CD4-positive, alpha-beta T cell treated with Interleukin-17A for 4 hours (primary cell): Measurements from ENCODE around the gene INAFM2.

Experiments
- DNase-seq: peaks from one replicate; pipeline ENCODE4 v3.0.0-alpha.2; 2020; ENCODE audit warnings: mixed read lengths

The INAFM2 gene

DNA sequence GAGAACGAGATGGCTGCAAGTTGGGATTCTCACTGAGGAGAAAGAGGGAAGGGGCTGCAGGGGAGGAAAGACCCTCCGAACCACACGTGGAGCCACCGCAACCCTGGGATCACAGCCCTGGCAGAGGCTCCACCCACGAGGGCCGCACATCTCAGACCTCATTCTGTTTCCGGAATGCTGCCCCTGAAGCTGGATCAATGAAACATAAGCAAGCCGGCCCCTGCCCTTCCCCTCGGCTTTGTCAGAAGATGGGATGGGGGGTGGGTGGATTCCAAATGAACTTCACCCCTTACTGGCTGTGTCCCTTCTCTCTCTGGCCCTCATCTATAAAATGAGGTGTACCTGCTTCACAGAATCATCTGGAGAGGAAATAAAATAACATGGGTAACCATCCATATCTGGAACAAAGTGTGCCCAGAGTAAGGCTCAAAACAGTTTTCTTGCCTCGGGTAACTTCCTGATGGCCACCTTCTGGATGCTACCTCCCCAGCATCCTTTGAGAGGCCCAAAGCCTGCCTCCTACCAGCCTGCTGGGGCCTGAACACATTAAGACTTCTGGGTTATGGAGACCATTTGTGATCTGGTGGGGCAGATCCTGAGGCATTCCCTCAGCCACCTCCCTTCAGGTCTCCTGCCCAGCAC lies 21.9 kb downstream of the INAFM2 start:
- DNase-seq = no peak

DNA sequence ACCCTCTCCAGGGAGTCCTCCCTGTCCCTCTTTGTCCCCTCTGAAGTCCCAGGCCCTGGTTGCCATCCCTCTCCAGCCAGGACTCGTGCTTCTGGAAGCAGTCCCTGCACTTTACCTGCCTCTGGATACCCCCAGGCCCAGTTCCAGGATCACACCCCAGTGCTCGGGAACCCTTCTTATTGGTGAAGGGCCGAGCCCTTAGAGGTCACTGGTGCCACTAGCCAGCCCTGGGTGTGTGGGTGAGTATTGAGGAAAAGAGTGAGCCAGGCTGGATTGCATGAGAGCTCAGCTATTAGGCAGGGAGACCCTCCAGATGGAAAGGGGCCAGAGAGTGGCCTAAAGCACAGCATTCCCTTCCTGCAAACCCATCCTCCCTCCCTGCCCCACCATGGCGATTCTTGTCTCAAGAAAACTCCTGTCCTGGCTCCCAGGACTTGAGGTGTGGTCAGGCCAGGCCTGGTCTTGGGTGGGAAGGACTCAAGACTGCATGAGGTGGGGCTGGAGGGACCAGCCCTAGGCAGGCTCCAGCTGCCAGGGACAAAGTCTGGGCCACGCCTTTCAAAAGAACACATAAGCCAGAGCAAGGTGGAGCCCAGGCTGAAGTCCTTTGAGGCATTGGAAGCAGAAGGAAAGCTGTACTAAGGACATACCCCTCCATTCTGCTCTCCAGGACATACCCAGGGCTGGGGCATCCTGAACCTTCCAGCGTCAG lies 22.5 kb downstream of the INAFM2 start:
- DNase-seq = no peak

DNA sequence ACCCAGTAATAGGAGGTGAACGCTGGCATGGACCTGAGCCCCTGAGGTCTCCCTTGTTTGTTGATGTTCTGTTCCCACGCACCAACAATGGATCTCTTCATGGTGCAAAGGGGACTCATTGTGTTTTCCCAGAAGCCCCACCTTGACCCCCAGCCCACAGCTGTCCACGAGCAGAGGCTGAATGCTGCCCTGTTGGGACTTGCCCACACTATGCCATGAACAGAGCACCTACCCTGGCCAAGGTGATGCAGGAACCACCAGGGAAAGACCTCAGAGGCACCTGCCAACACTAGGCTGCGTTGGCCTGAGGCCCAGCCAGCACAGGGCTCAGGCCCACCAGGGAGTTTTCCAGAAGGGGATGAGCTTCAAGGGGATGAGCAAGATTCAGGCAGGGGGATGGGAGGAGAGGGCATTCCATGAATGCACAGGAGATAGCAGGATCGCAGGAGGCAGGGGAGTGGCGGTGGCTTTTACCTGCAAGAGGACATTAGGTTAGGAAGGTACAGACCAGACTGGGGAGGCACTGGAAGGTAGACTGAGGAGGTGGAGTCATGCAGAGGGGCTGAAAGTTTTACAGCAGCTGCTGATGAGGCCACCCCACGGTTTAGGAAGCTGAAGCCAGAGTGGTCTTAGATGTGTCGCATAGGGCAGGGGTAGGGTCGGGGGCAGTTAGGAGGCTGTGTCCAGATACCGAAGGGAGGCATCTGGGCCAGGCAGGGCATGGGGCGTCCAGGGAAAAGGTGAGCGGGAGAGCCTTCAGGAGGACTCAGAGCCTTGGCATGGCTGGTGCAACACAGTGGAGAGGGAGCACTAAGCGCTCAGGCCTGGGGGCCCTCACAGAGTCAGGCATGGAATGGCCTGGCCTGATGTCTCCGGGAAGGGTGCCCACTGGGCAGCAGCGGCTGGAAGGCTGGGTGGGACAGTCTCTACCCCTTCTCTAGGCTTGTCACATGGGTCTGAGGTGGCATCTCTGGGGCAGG lies 23.4 kb downstream of the INAFM2 start:
- no peak for DNase-seq

DNA sequence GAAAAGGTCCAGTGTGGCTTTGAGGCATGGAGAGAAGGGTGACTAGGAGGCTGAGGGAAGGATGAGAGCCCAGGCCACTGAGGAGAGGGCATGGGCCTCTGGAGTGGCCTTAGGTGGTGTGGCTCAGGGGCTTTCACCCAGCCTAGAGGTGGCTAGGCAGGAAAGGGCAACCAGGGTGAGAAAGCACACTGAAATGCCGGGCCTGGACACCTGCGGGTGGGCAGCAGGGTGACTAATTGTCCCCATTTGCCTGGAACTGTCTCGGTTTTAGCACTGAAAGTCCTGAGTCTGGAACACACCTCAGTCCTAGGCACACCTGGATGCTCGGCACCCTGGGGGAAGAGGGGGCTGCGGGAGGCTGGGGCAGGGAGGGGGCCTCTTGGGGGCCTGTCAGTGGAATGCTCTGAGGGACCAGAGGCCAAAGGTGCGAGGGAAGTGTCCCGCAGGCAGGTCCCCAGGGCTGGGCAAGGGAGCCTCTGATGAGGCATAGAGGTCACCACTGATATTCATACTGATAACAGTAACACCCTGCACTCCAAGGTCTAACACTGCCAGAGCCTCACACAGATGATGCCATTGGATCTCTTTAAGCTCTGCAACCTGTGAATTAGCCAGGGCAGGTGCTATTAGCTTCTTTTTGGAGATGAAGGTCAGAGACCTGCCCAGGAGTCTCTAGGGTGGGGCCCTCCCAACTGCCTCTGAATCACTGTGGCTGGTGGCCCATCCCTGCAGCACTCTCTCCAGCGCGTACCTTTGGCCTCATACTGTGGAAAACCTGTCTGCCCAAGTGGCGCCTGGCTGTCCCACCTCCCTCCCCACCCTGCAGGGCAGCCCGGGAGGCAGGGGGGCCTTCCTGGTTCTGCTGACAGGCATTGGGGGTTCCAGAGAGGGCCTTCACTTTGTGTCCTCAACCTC lies 24.3 kb downstream of the INAFM2 start:
- DNase-seq = no peak

DNA sequence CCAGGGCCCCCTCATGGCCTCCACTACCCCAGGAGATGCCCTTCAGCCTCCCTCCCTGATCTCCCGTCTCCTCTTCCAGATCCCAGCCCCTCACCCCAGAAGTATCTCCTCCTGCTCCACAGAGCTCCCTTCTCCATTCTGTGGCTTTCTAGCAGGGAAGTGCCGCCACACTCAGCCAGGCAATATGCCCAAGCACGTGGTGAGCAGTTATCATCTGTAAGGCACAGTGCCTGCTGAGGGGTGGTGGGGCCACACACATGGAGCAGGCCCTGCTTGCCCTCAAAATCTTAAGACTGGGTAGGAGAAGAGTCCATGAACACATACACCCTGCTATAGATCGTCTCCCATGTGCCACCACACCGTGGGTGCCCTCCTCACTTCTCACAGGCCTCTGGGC lies 25.0 kb downstream of the INAFM2 start:
- DNase-seq = no peak

DNA sequence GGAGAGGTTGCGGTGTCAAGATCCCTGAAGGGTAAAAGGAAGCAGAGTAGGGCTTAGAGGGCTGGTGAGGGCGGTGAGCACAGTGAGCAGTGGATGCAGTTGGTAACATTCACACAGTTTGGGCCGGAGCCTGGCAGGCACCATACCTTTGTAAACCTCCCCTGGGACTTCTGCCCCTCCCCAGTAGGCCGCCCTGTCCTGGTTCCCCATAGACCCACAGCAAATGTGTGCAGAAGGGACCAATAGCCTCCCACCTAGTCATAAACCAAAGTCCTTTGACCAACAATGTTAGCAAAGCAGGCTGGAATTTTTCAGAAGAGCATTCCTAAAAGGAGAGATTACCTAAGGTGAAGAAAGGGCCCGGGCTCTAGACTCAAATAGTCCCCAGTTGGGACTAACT lies 25.7 kb downstream of the INAFM2 start:
- no peak for DNase-seq

DNA sequence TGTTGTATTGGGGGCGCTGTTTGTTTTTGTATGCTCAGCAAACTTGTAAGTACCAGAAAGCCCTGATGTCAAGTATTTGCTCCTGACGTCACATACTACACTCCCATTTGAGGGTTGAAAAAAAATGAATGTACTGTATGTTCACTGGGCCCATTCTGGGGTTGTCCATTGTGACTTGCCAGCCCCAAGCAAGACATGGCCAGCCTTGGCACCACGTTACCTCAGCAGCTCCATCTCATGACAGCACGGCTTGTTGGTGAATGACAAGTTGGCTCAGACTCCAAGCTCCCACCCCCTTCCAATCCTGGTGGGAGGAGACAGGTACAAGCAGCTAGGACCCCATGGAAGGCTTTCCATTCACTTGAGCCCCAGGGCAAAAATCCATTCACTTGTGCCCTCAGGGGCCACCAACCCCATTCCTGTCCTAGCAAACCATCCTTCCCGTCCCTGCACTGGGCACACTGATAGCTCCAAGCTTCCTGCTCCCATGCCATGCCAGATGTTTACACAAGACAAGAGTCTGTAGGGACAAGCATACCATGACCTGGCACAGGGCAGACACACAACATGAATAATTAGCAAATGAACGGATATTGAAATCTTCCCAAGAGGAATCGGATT lies 28.9 kb downstream of the INAFM2 start:
- DNase-seq = no peak

DNA sequence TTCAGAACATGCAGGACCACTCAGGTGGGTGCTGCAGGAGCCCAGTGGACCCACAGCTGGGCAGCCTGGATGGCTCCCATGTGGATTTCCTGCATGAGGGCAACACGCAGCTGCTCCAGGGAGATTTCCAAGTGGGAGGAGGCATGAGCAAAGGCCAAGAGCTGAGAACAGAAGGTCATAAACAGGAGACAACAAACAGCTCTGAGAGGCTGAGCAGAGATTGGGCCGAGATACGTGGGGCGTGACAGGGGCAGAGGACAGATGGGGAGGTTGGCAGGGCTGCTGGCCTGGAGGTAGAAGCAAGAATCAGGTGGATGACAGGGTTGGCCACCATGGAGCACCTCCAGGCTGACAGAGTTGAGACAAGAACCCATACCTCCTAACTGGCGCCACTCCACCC lies 30.2 kb downstream of the INAFM2 start:
- no peak for DNase-seq

DNA sequence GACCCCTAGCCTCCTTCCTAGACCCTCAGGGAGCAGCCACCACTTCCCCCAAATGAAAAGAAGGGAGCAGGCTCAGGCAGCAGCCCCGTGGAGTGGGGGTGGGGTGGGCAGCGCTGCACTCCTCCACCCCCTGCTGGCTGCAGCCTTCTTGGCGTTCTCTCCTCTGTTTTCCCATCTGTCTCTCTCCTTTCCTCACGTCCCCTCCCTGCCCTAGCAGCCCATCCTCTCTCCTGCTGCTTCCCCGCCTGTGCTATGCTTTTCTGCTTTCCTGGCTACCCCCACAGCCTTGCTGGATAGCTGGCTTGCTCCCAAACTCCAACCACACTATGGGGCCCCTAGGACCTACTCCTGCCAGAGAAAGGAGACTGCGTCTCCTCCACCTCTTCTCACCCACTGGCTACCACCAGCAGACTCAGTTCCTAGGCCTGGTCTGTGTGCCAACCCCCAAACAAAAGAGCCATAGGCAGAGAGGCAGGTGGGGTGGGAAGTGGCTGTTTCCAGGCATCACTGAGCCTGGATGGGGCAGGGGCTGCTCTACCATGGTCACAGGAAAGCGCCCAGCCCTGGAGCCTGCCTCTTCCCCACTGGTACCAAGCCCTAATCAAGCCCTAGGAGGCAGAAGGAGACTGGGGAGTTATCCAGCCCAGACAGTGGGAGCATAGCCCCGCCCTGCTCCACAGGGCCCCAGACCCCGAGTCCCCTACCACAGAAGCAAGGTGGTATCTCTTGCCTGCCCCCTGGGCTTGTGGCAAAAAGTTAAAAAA lies 31.1 kb downstream of the INAFM2 start:
- no peak for DNase-seq

DNA sequence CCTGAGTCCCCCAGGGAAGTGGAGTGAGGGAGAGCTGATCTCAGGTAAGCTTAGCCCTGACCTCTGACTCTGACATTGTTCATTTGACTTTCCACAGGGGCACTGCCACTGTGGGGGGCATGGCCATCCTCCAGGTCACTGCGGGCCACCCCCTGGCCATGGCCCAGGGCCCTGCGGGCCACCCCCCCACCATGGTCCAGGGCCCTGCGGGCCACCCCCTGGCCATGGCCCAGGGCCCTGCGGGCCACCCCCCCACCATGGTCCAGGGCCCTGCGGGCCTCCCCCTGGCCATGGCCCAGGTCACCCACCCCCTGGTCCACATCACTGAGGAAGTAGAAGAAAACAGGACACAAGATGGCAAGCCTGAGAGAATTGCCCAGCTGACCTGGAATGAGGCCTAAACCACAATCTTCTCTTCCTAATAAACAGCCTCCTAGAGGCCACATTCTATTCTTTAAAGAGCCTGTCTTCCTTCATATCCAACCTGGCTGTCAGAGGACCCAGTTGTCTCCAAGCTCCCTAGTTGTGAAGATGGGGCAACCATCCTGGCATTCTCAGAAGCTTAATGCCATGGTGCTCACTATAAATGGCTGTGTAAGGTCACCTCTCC lies 32.6 kb downstream of the INAFM2 start:
- DNase-seq = no peak

DNA sequence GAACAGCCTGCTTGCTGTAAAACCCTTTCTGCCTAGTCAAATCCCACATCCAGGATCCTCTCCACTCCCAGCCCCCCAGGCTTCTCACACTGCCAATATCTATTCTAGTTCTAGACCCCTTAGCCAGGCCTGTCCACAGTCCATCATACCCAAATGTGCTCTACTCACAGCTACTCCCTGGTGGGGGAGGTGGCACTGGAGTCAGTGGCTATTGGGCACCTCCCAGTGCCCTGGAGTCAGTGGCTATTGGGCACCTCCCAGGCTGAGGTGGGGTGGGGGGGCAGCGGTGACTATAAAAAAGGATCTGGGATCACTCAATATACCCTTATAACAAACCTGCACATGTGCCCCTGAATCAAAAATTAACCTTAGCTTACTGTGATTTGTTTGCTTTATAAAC lies 33.8 kb downstream of the INAFM2 start:
- no peak for DNase-seq

DNA sequence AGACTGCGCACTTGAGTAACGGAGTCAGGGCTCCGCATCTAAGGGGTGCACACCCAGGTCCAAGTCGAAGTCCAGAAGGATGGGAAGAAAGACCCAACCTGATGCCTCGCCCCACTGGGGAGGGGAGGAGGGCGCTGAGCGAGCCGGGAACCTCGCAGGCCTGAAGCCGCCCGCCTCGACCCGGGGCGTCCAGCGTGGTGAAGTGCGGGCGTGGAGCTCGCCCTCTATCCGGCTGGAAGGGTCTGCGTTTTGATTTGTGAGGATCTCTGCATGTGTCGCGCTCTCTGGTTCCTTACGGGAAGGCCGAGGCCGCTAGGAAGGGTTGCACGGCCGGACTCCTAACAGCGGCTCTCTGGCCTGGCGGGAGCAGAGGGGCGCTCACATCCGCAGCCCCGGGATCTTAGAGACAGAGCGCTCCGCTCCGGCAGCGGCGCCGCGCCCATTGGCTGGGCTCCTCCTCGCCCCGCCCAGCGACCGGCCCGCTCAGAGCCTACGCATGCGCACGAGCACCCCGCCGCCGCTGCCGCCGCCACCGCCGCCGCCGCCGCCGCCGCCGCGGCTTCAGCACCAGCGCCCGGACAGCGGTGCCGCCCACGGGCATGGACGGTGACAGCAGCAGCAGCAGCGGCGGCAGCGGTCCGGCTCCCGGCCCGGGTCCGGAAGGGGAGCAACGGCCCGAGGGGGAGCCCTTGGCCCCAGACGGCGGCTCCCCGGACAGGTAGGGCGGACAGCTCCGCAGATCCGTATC lies 34.4 kb downstream of the INAFM2 start, which contains the start of gene DISP2:
Gene DISP2 (plus strand): TSS at position 497 of the 748 bp plus-strand sequence. CDS start 103 bp downstream, at position 600.
- DNase-seq = peak; percentile 92

DNA sequence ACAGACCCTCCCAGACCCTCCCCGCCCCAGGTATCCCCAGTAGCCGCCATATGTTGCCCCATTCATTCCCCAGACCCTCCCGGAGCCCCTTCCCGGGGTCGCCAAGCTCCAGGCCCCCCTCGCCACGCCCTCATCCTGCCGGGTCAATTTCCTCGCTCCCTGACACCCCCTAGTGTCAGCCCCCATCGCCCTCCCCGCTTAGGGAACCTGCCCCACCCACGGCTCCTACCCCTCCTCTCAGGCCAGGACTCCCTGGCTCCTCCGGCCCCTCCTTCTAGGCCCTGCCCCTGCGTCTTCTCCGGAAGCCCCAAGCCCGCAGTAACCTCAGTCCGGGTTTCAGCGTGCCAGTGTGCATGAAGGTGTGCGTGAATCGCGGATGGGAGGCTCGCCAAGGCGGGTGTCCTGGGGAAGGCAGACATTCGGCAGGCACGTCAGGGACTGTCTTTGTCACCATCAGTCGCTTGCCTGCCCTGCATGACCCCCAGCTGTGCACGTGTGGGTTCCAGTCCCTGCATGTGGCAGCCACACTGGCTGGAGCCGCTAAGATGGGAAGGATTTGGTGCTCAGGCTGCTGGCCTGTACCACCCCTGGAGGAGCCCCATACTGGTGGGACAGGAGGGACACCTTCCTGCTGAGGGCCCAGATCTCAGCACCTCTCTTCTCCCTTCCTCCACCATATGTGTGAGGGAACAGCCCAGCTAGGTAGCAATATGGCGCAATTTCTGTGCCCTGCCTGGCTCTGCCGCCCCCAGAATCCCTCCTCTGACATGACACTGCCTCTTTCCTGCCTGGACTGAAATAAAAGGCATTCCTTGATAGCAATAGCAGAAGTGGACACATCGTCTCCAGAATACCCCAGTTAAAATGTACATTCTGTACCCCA lies 35.2 kb downstream of the INAFM2 start:
- peak; percentile 54 for DNase-seq

DNA sequence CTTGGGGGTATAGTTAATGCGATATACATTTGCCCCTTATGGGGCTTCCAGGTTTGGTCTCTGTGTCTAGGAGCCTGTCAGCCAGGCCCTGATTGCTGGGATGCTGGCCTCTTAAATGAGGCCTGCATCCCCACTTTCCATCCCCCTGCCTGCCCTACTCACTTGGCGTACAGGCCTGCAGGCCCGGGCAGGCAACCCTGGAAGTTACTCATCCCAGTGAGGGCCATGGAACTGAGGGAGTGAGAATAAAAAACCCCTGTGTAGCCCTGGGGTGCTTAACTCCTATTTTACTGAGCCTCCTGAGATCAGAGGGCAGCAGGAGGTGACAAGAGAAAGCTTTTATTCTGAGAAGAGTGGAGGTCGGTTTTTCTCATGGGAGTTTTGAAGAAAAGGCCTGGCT lies 36.5 kb downstream of the INAFM2 start:
- no peak for DNase-seq

DNA sequence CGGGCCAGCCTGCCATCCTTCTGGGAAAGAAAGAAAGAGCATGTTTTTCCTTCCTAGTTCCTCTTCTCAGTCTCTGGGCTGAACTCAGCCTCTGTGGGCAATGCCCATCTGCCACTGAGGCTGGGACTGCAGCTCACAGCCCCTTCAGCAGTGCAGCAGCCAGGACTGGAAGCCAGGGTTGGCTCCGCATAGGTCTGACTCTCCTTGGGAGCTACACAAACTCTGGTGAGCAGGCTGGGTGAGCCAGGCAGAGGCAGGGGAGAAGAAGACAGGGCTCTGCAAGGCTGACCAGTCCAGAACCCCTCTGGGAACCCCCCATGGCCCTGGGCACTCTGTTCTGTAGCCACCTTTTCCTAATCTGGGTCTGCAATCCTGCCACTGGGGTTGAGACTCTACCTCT lies 38.1 kb downstream of the INAFM2 start:
- DNase-seq = no peak

DNA sequence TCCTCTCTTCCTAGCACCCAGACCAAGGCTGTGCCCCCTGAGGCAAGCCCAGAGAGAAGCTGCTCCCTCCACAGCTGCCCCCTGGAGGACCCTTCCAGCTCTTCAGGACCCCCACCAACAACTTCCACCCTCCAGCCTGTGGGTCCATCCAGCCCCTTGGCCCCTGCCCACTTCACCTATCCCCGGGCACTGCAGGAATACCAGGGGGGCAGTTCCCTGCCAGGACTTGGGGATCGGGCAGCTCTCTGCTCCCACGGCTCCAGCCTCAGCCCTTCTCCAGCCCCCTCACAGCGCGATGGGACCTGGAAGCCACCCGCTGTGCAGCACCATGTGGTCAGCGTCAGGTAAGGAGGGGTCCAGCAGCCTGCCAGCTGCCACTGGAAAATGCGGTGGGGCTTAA lies 40.1 kb downstream of the INAFM2 start:
- DNase-seq = no peak

DNA sequence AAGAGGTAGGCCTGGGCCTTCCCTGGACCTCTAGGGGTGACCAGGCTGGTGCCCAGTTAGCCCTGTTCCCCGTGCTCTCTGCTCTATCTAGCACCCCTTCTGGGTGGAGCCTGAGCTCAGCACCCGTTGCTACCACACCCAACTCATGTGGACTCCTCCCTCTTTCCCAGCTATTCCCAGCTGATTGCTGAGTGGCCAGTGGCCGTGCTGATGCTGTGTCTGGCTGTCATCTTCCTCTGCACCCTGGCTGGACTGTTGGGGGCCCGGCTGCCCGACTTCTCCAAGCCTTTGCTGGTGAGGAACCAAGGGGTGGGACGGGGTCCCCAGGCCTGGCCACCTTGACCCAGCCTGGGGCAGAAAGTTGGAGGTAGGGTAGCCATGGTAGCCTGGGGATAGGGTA lies 40.8 kb downstream of the INAFM2 start:
- DNase-seq = no peak

DNA sequence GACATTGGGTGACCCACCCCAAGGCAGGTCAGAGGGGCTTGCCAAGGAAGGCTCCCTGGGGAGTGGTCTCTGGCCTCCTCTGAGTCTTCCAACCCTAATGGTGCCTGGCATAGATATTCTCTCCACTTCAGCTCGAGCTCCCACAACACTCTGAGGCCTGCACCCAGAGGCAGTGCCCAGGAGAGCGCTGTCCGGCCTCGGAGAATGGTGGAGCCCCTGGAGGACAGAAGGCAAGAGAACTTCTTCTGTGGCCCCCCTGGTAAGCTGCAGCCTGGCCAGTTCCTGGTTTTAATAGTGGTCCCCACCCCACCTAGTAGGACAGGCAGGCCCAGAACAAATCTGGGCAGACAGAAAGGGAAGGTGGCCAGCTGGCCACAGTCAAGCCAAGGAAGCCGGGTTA lies 41.5 kb downstream of the INAFM2 start:
- DNase-seq = no peak
